GM18520 (cell line): ENCODE data around the gene GNA12.
"Not testable (repeated sequence)": the region's sequence is repeated elsewhere in the genome, so short reads cannot be mapped to it uniquely, and the experiment has no call there.

Experiments
- ATAC-seq: cut with Tn5 transposase; IDR thresholded peaks from one replicate; pipeline ENCODE4 v1.9.1; 2021; ENCODE audit not compliant: unreplicated experiment

Gene GNA12

DNA sequence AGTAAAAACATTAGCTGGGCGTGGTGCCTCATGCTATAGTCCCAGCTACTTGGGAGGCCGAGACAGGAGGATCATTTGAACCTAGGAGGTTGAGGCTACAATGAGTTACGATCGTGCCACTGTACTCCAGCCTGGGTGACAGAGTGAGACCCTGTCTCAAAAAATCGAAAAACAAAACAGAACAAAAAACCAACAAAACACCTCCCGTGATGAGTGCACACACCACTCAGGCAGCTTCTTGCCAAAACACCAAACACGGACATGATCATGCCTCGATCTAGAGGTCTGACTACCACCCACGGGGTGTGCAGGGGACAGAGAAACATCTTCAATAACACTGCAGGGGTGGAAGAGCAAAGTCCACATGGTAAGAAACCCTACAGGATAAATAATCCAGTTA lies 111.7 kb downstream of the GNA12 start:
- ATAC-seq: no peak

DNA sequence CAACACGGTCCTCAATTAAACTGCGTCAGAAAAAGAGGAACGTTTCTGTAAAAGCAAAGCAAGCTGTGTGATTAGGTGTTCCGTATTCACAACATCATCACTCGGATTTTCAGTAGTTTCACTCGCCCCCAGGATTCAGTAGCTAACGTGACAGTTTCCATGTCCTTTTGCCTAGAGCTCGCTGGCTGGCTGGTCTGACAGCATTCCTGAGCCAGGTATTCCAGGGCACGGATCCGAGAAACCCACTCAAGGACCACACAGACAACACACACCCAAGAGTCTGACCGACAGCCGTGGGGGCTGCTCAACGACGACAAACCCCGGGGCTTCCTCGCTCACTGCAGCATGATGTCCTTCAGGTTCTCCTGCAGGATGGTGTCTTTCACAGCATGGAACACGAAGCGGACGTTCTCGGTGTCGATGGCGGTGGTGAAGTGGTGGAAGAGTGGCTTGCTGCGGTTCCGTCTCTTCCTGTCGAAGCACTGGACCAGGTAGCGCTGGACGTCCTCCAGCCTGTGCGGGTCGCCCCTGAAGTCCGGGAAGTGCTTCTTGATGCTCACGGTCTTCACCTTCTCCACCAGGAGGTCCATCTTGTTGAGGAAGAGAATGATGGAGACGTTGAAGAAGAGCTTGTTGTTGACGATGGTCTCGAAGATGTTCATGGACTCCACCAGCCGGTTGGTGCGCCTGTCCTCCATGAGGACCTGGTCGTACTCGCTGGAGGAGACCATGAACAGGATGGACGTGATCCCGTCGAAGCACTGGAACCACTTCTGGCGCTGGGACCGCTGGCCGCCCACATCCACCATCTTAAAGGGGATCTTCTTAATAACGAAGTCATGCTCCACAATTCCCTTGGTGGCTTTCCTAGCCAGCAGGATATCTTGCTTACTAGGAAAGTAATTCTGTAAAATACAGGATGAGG lies 113.0 kb downstream of the GNA12 start:
- no peak for ATAC-seq

DNA sequence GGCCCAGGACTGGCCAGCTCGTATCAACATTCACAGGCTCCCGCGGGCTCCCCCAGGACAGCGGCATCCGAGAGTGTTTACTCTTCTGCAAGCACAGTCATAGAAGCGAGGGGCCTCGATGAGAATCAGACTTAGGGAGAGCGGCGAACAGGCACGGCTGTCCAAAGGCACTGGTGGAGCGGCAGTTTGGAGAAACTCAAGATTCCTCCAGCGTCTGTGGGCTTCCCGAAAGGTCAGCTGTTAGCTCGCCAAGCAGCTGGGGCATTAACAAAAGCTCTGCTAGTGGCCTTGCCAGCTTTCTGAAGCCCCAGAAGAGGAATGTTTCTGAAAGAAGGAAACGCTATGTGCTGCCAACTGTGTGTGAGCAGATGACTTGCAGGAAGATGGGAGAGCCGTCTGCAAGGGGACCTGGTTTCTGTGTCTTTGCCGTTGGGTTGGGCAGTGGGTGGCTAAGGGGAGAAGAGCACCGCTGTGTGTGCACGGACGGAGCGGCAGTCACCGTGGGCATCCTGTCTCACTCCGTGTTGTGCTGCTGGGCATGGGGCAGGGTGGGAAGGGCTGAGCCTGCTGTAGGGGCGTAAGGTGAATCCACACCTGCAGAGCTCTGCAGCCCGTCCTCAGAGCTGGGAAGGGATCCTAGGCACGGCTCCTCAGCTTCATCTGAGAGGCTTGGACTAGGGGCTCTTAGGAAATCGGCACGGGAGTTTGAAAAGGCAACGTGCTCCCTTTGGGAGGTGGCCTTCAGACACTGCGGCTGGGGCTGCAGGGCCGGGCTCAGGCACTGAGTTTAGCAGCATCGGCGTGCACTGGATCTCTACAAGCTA lies 114.0 kb downstream of the GNA12 start:
- no peak for ATAC-seq

DNA sequence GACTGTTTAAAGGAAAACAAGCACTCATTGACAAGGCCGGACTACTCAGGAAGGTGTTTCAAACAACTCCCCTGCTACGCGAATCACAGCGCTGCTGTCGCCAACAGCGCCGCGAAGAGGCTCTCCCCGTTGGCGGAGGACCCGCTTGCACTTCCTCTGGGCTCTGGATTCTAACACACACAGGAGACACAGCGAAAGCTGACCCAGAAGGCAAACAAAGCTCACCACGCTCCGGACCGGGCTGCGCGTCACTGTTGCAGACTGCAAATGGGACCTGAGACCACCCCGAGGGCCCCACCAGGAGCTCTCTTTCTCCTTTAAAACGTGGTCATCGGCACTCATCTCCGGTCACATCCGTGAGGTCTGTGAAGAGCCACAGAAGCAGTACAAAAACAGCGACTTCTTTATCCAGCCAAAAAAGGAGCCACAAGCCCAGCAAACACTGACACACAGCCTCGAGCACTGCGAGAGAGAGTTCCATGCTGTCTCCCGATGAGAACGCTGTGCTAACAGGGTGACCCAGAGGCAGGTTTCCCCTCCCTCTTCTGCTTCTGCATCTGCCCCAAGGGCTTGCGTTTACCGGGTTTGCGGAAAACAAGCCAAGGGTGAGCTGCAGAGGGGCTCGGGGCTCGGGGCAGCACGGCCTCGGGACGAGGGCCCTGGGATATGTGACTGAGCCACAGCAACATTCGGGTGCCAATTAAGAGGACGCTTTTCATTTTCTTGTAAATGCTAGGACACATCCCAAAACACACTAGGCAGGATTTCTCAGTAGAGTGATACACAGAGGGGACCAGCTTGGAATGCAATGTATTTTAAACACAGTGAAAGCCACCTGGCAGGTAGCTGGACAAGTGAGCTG lies 114.8 kb downstream of the GNA12 start:
- no peak for ATAC-seq

DNA sequence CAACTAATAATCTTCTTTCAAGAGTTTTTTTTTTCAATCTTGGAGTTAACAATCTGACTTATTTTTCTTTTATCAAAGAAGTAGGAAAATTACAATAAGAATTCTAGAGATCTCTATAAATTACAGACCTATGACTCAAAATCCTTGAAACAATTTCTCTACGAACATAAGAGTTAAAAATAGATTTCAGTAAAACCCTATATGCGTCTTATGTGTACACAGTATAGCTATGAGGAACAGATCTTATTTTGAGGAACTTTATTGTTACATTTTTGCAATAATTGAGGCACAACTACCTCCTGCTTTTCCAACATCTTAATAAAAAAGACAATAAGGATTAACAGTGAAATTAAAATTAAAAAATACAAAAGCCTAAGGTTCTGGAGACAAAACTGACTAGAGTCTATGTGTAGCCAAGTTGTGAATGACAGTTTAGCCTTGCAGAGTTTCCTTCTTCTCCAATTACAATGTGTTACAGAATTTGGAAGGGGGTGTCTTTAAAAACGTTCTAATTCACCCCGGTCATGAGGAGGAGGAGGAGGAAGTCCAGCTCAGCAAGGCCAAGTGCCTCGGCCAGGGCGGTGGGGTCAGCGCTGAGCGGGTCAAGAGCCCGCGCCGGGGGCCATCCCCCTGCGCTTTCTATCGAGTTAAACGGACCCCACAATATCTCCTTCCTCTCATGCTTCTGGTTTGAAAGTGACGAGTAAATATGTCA lies 115.6 kb downstream of the GNA12 start:
- ATAC-seq: no peak

DNA sequence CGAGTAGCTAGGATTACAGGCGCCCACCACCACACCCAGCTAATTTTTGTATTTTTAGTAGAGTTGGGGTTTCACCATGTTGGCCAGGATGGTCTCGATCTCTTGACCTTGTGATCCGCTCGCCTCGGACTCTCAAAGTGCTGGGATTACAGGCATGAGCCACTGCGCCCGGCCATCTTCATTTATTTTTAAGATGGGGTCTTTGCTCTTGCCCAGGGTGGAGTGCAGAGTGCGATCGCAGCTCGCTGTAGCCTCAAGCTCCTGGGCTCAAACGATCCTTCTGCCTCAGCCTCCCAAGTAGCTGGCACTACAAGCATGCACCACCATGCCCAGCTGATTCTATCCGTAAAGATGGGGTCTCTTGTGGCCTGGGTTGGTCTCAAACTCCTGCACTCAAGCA lies 116.9 kb downstream of the GNA12 start:
- ATAC-seq: not testable (repeated sequence)

DNA sequence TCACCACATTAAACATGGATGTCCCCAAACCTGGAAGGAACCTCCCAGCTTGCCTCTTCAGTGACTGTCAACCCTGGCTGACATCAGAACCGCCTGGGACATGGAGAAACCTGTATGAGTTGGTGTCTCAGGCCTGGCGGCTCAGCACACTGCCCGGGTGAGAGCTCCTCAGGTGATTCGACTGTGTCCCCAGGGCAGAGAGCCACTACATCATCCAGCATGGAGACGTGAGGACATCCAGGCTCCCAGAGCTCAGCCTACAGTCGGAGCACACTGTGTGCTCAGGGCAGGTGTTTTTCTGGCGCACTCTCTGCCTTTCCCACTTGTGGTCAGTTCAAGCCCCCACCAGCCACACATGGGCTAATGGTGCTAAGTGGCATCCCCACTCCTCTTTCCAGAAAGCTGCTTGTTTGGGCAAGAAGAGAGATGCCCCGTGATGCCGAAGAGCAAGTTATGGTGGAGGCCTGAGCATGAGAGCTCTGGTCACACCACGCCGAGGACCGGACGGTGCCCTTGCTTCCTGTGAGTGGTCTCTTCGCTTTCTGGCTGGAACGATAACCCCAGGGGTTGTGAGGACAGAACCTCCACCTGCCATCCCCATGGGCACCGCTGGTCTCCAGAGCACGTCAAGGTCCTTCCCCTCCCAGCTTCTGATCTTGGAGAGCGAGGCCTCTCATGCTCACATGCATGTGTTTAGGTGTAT lies 117.6 kb downstream of the GNA12 start:
- ATAC-seq: no peak

DNA sequence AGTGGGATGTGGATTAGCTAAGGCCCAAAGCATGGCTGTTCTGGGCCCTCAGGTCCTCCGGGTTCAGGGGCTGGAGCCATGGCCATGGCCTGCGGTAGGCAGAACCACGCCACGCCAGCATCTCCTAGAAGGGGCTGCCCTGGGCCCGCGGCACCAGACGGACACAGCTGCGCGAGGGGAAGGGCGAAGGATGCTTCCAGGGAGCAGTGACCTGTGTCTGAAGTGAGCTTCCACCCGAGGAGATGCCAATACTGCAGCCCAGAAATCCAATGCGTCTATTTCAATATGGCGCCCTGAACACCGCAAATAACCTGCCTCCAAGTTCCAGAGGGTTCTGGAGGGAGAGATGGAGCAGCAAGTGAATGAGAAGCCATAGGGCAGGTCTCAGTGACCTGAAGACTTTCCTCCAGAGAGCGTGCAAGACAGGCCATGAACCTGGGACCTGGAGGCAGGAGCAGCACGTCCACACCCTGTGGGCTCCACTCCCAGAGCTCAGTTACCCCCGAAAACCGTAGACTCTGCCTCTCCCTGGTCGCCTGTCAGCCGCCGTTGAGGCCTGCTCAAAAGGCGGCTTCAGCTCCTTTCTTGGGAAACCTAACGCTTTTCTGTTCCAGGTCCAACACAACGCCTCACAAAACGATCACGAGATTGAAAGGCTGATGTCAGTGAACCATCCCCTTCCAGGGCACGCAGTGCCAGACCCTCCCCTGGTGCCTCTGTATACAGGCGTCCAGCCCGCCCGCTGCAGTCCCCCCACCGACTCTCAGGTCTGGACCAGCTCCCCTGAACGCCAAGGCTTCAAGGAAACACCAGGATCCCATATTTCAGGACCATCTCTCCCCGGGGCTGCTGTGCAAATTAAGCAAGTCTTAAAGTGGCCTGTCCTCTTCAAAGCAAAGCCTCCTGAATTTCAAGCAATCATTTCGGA lies 118.7 kb downstream of the GNA12 start:
- no peak for ATAC-seq

DNA sequence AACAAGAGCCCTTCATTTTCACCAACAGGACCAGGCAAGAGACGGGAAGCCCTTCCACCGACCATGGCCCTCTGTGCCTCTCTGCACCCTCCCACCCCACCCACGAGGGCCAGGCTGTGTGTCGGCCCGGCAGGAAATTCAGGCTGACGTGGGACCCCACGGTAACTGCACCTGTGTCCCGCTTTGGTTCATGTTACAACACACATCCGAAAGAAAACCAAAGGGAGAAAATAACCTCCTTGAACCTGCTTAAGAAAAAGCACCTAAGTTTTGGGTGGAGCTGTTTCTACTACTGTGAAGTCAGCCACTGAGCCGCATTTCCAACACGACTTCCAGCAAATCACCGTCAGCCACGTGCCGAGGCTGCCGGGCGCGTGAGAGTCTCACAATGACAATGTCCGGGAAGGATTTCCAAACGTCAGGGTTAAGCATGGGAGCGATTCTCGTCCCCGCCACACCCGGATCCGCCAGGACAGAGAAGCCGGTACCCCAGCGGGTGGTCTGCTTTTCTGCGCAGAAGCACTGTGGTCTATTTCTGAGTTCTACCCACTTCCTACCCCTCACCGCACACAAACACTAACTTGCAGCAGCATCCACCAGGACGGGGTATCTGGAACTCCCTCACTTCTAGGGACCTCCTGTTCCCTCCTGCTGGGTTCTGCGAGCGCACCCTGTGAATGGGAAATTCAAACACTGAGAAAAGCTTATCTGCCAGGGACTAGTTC lies 119.5 kb downstream of the GNA12 start:
- ATAC-seq: no peak

DNA sequence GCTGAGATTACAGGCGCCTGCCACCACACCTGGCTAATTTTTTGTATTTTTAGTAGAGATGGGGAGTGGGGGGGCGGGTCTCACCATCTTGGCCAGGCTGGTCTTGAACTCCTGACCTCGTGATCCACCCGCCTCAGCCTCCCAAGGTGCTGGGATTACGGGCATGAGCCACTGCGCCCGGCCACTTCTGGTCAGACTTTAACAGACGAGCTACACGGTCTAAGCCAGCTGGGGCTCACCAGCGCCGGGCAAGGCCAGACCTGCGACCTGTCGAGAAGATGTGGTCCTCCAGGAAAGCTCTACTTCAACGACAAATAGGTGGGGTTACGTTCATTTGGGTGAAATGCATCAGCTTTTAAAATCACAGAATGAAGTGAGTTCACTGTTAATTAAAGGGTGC lies 120.1 kb downstream of the GNA12 start:
- not testable (repeated sequence) for ATAC-seq

DNA sequence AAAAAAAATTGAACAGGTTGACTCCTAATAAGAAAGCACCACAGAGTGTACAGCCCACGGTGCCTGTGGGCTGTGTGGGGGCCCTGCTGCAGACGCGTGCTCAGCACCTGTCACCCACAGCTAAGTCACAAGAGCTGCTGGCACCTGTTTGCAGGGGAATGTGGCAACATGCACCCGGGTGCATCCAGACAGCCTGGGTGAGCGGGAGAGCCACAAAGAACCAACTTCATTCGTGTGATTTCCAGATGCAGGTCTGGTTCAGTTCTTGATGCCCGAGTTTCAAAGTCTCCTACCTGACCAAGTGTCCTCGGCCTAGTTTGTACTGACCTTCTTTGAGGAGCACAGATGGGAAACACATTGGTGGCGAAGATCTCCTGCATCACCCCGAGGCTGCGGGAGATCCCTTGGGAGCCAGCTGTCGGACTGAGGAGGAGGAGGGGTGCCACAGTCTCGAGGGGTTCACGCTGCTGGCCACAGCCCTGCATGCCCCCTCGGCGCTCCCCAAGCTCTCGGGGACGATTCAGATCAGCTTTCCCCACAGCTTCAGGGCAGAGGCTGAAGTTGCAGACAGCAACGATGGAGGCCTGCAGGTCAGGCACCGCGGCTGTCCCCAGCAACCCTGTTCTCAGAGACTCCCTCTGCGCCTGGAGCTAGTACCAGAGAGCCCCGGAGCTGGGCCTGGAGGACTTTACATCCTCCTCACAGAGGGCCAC lies 120.8 kb downstream of the GNA12 start:
- ATAC-seq: no peak

DNA sequence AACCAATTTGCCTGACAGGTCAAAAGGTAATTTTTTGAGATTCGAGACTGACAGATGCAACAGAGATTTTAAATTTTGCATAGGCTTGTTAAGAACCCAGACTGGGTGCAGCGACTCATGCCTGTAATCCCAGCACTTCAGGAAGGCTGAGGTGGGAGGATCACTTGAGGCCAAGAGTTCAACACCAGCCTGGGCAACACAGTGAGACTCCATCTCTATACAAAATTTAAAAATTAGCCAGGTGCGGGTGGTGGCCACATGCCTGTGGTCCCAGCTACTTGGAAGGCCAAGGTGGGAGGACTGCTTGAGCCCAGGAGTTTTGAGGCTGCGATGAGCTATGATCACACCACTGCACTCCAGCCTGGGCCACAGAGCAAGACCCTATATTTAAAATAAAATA lies 121.5 kb downstream of the GNA12 start:
- no peak for ATAC-seq

DNA sequence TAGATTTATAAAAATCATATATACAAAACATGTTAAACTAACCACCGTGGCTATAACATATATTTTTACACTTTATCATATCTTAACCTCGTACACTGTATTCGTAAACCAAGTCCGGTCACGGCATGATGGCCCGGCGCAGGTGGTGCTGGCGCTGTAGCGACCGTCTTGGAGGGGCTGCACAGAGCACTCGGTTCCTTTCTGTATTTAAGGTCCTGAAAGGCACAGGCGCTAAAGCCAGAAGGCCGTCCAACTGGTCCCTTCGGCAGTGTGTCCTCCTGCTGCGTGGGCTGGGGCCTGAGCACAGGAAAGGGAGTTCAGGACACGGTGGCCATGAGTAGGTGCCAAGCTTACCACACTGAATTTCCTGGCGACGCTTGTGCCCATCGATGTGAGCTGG lies 122.3 kb downstream of the GNA12 start:
- no peak for ATAC-seq

DNA sequence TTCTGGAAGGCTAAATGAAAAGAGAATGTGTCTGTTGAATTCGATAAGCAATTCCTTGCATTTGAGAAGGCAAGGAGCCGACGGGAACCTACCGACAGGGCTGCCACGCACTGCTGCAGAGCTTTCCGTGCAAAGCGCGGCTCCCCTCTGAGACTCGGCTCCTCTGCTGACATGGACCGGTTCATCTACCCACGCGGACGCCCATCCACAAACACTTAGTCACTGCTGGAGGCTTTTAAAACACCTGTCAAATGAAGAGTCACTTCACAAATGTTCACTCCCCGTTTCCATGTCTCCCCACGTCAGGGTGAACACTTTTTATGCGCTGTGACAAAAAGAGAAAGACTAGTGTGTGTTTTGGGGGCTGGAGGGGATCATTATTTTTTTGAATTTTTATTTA lies 124.1 kb downstream of the GNA12 start:
- ATAC-seq: no peak

DNA sequence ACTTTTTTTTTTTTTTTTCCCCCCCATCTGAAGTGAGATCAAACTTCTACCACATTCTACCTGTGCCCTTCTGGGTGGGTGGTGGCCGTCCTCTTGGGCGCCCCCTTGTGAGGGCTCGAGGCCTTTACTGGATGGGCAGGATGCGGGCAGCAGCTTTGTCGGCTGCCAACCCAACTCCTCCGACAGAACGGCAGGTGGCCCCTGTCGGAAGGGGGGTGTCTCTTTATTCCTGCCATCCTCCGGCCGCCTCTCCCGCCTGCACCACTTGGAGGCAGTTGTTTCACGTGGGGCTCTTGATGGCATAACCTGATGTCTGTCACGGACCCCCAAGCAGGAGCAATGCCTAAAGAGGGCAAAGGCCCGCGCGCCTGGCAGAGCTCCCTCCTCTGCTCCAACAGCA lies 125.1 kb downstream of the GNA12 start:
- no peak for ATAC-seq

DNA sequence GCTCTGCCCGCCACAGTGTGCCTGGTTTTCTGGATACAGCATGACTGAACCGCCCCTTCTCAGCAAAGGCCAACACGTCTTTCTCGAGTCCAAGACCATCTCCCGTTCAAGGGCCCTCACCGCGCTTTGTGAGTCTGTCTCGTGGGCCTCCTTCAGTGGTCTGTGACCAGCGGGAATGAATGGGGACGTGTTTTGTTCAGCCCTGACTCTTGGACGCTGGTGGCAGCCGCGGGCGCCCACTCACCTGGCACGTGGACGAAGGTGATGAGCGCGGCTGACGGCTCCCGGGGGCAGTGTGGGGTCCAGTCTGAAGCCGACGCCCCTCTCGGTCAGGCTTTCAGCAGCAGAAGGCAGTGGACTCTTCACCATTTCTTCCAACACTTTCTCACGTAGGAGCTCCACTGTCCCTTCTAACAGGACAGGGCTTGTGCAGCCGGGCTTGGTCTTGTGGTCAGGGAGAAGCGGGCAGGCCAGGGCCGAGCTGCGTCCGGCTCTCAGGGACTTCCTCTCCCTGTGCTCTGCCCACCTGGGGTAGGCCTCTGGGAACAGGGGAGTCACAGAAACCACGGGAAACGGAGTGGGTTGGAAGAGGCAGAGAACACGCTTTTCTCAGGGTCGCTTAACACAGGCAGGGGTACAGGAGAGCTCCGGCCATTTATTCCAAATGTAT lies 125.7 kb downstream of the GNA12 start:
- ATAC-seq: no peak
